ENCODE data around the gene ADIG.
A peak's percentile ranks its signal among the peaks of the same experiment; 100 is the strongest.

ADIG gene

DNA sequence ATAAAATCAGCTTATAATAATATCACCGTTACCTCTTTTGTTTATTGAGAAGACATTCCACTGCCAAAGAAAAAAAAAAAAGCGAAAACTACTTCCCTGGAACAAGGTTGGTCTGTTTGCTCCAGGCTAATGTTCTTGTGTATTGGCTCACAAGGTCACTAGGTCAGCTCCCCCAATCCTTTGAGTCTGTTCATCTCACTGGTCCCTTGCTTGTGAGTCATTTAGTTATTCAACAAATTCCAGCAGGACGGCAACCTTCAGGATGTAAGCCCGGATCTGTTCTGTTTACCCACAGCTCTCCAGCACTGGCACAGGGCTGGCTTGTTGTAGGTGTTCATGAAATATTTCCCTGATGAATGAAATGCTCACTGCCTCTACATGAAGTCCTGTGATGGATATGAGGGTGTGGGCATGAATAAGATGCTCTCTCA, 23.9 kb downstream of the ADIG start:
- no peak for DNase-seq

DNA sequence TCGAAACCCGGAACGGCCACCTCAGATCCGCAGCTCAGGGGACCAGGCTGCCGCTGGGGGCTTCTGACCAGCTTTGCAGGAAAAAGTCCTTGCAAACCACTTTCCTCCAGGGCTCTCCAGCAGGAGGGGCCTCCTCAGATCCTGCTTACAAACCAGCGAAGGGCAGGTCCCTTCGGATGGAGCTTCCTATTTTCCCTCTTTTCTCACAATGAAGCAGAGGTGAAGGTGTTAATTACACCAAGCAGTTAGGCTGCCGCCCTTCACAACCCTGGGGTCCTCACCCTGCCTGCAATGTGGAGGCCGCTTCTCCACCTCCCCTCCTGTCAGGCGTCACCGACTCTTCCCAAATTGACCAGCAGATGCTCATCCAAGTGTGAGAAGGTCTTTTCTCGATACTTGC, 26.4 kb downstream of the ADIG start:
- no peak for DNase-seq

GRCh38 chr20:38608188-38608587, 27.2 kb downstream of the ADIG start:
- no peak for DNase-seq

GRCh38 chr20:38609815-38610214, 28.8 kb downstream of the ADIG start:
- DNase-seq = no peak

GRCh38 chr20:38610521-38610920, 29.5 kb downstream of the ADIG start:
- DNase-seq = no peak

DNA sequence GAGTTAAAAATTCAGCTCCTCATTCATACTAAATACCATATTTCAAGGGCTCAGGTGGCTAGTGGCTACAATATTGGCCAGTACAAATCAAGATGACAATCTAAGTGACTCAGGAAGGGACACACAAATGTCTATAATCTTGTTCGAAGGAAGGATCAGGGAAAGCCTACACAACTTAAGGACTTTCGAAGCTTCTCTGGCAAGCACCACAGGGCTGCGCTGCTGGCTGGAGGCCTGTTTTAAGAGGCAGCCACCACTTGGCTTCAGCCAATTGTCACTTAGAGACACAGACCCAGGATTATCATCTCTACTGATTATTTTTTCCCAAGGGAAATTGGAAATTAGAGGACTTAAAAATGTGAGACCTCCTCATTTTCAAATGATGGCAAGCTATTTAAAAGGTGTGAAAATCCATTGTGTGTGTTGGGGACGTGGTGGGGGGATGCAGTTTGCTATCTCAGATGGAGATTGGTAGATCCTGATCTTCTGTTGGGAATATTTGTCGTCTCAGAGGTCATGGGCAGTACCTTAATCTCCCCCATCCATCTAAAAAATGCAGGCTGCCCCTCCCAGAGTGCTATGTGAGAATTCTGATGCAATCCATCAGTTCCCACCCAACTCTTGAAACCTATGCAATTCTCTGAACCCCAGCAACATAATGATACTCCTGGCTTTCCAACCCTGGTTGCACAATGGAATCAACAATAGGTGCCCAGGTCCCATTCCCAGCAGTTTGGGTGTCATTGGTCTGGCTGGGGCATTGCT, 31.9 kb downstream of the ADIG start:
- no peak for DNase-seq

DNA sequence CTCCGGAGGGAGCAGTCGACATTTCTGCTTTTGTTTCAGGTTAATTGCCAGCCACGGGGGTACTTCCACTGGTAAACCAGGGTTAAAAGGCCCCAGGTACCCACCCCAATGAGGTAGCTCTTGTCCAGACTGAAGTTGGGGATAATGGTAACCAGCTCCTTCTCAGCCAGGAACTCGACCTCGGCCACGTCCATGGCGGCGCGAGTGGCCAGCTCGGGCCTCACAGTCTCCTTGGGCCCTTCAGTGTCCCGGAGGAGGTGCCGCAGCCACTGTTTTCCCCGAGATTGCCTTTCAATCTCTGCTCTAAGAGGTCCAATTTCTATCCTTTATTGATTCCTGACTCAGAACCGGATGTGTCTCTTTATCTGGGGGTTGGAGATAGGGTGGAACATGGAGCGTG, 34.3 kb downstream of the ADIG start:
- no peak for DNase-seq

- no peak for DNase-seq
Observed at GRCh38 chr20:38616457-38616856, 35.5 kb downstream of the ADIG start.

GRCh38 chr20:38617011-38617829, 36.2 kb downstream of the ADIG start:
- DNase-seq = no peak

GRCh38 chr20:38617830-38618196, 36.8 kb downstream of the ADIG start:
- no peak for DNase-seq

GRCh38 chr20:38620441-38620840, 39.4 kb downstream of the ADIG start:
- DNase-seq = no peak

GRCh38 chr20:38623061-38623460, 42.1 kb downstream of the ADIG start:
- no peak for DNase-seq

GRCh38 chr20:38624084-38624483, 43.1 kb downstream of the ADIG start:
- DNase-seq = no peak

- DNase-seq = no peak
Observed at GRCh38 chr20:38625896-38626295, 44.9 kb downstream of the ADIG start.

DNA sequence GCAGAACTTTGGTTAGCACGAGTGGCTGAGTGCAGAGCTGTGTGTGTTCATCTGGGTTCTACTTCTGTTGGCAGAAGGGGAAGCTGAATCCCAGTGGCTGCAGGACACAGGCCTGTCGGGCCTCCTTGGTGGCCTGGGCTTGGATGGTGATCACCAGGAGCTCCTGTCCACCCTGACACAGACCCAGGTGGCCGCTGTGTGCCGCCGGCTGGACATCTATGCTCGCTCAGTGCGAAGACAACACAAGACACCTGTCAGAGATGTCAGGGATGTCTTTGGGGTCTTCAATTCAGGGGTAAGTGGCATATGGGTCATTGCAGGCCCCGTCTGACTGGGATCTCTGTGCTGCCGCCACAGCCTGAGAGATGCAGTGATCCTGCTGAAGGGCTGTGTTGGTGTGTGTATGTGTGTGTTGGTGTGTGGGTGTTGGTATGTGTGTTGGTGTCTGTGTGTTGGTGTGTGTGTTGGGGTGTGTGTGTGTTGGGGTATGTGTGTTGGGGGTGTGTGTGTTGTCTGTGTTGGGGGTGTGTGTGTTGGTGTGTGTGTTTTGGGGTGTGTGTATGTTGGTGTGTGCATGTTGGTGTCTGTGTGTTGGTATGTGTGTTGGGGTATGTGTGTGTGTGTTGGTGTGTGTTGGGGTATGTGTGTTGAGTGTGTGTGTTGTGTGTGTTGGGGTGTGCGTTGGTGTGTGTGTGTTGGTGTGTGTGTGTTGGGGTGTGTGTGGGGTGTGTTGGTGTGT, 46.1 kb downstream of the ADIG start:
- no peak for DNase-seq

- no peak for DNase-seq
Observed at GRCh38 chr20:38628580-38629470, 47.8 kb downstream of the ADIG start.

- no peak for DNase-seq
Observed at GRCh38 chr20:38629979-38630378, 49.0 kb downstream of the ADIG start.

DNA sequence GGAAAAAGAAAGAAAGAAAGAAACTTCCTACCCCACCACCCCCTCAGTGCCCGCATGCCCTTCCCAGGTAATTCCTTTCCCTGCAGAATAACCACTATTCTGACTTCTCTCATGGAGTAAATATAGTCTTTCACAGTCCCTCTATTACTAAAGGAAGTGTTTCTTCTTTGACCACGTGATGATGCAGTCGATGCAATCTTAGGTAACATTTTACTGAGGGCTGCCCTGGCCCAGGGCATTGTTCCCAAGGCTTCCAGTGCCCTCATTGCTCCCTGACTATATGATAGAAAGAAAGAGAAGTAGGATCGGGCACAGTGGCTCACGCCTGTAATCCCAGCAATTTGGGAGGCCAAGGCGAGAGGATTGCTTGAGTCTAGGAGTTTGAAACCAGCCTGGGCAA, 49.7 kb downstream of the ADIG start:
- no peak for DNase-seq

DNA sequence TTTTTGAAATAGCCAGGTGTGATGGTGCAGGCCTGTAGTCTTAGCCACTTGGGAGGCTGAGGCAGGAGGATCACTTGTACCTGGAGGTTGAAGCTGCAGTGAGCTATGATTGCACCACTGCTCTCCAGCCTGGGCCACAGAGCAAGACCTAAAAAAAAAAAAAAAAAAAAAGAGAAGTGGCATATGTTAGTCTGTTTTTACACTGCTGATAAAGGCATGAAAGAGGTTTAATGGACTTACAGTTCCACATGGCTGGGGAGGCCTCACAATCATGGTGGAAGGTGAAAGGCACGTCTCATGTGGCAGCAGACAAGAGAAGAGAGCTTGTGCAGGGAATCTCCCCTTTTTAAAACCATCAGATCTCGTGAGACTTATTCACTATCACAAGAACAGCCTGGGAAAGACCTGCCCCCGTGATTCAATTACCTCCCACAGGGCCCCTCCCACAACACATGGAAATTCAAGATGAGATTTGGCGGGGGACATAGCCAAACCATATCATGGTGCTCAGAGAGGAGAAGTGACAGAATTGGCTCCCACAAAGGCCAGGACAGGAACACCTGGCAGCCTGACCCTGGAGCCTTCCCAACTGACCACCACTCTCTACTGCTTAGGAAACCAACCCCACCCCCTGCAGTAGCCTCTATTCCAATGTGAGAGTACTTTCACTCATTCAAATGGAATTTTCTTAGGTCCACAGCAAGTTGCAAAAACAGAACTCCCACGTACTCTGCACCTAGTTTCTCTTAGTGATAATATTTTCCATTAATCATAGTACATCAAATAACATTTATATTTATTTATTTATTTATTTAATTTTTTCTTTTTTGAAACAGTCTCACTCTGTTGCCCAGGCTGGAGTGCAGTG, 50.4 kb downstream of the ADIG start:
- DNase-seq = no peak

GRCh38 chr20:38633577-38634093, 52.6 kb downstream of the ADIG start:
- peak; percentile 46 for DNase-seq

DNA sequence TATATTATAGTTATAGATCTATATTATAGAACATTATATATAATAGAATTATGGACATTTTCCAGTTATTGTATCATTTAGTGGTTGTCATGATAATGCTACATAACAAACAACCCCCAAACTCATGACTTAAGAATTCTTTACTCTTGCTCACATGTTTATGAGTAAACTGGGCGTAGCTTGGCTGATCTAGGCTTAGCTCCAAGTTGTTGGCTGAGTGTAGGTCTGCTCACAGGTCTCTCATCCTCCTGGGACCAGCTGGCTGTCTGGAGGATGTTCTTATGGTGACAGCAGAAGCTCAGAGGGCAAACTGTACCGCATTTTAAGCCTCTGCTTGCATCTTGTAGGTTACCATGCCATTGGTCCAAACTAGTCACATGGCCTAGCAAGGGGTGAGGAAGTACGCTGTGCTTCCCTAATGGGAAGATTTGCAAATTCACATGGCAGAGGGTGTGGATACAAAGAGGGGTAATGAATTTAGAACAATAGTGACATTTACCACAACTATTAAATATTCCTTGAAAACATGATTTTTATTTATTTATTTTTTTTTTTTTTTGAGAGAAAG, 54.8 kb downstream of the ADIG start:
- DNase-seq = no peak

Data from CD4-positive, alpha-beta T cell treated with Interleukin-15 for 1 hour (primary cell).